Endothelial cell (in vitro differentiated cells): ENCODE data around the gene ALG14. TPM values are rescaled to one million over a fixed set of nuclear protein-coding genes. Genes with fewer than 3 reads are reported as not detected.
"Not testable (repeated sequence)": the region's sequence is repeated elsewhere in the genome, so short reads cannot be mapped to it uniquely, and the experiment has no call there.

Experiments
- DNase-seq: peaks from one replicate; pipeline ENCODE4 v3.0.0; 2021; ENCODE audit warnings: low spot score
- H3K27ac Mint-ChIP-seq: one replicate; pipeline ENCODE4 v1.8.0; 2021; ENCODE audit warnings: mixed read lengths, inconsistent platforms; ENCODE audit not compliant: unreplicated experiment
- H3K27me3 Mint-ChIP-seq: one replicate; pipeline ENCODE4 v1.8.0; 2021; ENCODE audit warnings: mild to moderate bottlenecking, moderate library complexity, mixed read lengths, inconsistent platforms; ENCODE audit not compliant: unreplicated experiment
- H3K36me3 Mint-ChIP-seq: one replicate; pipeline ENCODE4 v1.8.0; 2021; ENCODE audit warnings: mild to moderate bottlenecking, low read depth, mixed read lengths, inconsistent platforms; ENCODE audit not compliant: unreplicated experiment
- H3K4me1 Mint-ChIP-seq: one replicate; pipeline ENCODE4 v1.8.0; 2021; ENCODE audit warnings: mild to moderate bottlenecking, mixed read lengths, inconsistent platforms; ENCODE audit not compliant: unreplicated experiment
- H3K4me3 Mint-ChIP-seq: one replicate; pipeline ENCODE4 v1.8.0; 2021; ENCODE audit warnings: mild to moderate bottlenecking, mixed read lengths, inconsistent platforms; ENCODE audit not compliant: unreplicated experiment
- H3K9me3 Mint-ChIP-seq: one replicate; pipeline ENCODE4 v1.8.0; 2021; ENCODE audit warnings: mixed read lengths, inconsistent platforms; ENCODE audit not compliant: unreplicated experiment
- CTCF ChIP-seq: fragments of 200-600 bp; sonication (generic); IDR thresholded peaks from one replicate; pipeline ENCODE4 v1.5.0; 2021; ENCODE audit warnings: antibody characterized with exemption; ENCODE audit not compliant: unreplicated experiment
- total RNA-seq: library from RNA; stranded (reverse); fragmentation: NEBNext Ultra II Directional; extraction: Animal tissue kit (Norgen Biotek cat#: 25700); gene quantifications from one replicate; pipeline ENCODE4 v1.2.1, GENCODE V29; 2021; ENCODE audit not compliant: unreplicated experiment

Gene ALG14
- total RNA-seq, 1 donor from 2014 or later: 2.2 TPM

- no peak overlapping the region for H3K4me3 Mint-ChIP-seq
- H3K27me3 Mint-ChIP-seq: peaks cover 2% of the 10 kb centered on the region
- peaks cover 22% of the 10 kb centered on the region for H3K4me1 Mint-ChIP-seq
- H3K36me3 Mint-ChIP-seq: peaks cover 9% of the 10 kb centered on the region
- no peak for DNase-seq
- no peak overlapping the region for H3K27ac Mint-ChIP-seq
- TF ChIP-seq CTCF: no peak
- no peaks in the 10 kb centered on the region for H3K9me3 Mint-ChIP-seq
Observed at GRCh38 chr1:94942171-94943128, 130.3 kb downstream of the ALG14 start.

- H3K36me3 Mint-ChIP-seq, H3K4me3 Mint-ChIP-seq, H3K27ac Mint-ChIP-seq, H3K9me3 Mint-ChIP-seq, H3K27me3 Mint-ChIP-seq, DNase-seq: not testable (repeated sequence)
- peaks cover 19% of the 10 kb centered on the region for H3K4me1 Mint-ChIP-seq
Observed at GRCh38 chr1:94941480-94941879, 131.3 kb downstream of the ALG14 start.

- Mint-ChIP-seq H3K4me1 (peaks cover 20% of the 10 kb centered on the region), H3K27ac (no peak overlapping the region), H3K9me3 (no peaks in the 10 kb centered on the region), H3K36me3 (peaks cover 9% of the 10 kb centered on the region), H3K27me3 (peaks cover 2% of the 10 kb centered on the region), H3K4me3 (no peak overlapping the region)
- DNase-seq: no peak
- TF ChIP-seq CTCF: no peak
Observed at GRCh38 chr1:94940738-94941137, 132.0 kb downstream of the ALG14 start.

GRCh38 chr1:94937820-94938219, 134.9 kb downstream of the ALG14 start:
- Mint-ChIP-seq H3K36me3 (peaks cover 16% of the 10 kb centered on the region), H3K27ac (no peak overlapping the region), H3K4me1 (peaks cover 30% of the 10 kb centered on the region), H3K27me3 (no peaks in the 10 kb centered on the region), H3K9me3 (no peaks in the 10 kb centered on the region), H3K4me3 (no peak overlapping the region)
- DNase-seq: no peak
- no peak for TF ChIP-seq CTCF

GRCh38 chr1:94936861-94937620, 135.7 kb downstream of the ALG14 start:
- no peaks in the 10 kb centered on the region for H3K9me3 Mint-ChIP-seq
- peaks cover 30% of the 10 kb centered on the region for H3K4me1 Mint-ChIP-seq
- H3K27ac Mint-ChIP-seq: no peak overlapping the region
- no peak overlapping the region for H3K4me3 Mint-ChIP-seq
- no peaks in the 10 kb centered on the region for H3K27me3 Mint-ChIP-seq
- DNase-seq: no peak
- peaks cover 17% of the 10 kb centered on the region for H3K36me3 Mint-ChIP-seq
- TF ChIP-seq CTCF: no peak
